GM19025 (cell line): Measurements from ENCODE around the gene SLC30A1.
A peak's percentile ranks its signal among the peaks of the same experiment; 100 is the strongest.
"Not testable (repeated sequence)": the region's sequence is repeated elsewhere in the genome, so short reads cannot be mapped to it uniquely, and the experiment has no call there.

ENCODE experiments used
- ATAC-seq: cut with Tn5 transposase; IDR thresholded peaks from one replicate; pipeline ENCODE4 v1.9.1; 2021; ENCODE audit warnings: mild to moderate bottlenecking, low read depth, moderate library complexity; ENCODE audit not compliant: unreplicated experiment

SLC30A1 gene

GRCh38 chr1:211588711-211589110 lies 9.8 kb upstream of the SLC30A1 start:
- no peak for ATAC-seq

- ATAC-seq = no peak
Measured at GRCh38 chr1:211587123-211587522, 8.2 kb upstream of the SLC30A1 start.

- ATAC-seq = no peak
Measured at GRCh38 chr1:211586538-211586937, 7.6 kb upstream of the SLC30A1 start.

- no peak for ATAC-seq
Measured at GRCh38 chr1:211583011-211583992, 4.3 kb upstream of the SLC30A1 start.

DNA sequence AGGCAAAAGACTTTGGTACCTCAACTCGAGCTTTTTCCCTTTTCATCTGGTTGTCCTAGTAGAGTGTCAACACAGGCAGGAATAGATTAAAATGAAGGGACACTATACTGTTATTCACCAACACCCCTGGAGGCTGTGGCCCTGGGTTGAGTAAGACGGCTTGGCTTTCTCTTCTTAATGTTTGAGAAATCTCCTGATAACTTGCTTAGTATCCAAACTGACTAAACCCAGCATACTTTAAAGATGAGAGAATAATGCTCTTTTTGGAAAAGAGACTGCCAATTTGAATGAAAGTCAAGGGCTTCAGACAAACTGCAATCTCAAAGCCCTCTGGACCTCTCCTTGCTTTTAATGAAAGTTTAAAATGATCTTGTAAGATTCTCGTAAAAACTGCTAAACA lies 2.6 kb upstream of the SLC30A1 start:
- no peak for ATAC-seq

- ATAC-seq = no peak
Measured at GRCh38 chr1:211580303-211580687, 1.3 kb upstream of the SLC30A1 start.

- peak; percentile 38 for ATAC-seq
Measured at GRCh38 chr1:211579440-211580302, 710 bp upstream of the SLC30A1 start.

GRCh38 chr1:211577819-211578639 lies 932 bp downstream of the SLC30A1 start:
- peak; percentile 24 for ATAC-seq

GRCh38 chr1:211577277-211577818 lies 1.6 kb downstream of the SLC30A1 start:
- no peak for ATAC-seq

DNA sequence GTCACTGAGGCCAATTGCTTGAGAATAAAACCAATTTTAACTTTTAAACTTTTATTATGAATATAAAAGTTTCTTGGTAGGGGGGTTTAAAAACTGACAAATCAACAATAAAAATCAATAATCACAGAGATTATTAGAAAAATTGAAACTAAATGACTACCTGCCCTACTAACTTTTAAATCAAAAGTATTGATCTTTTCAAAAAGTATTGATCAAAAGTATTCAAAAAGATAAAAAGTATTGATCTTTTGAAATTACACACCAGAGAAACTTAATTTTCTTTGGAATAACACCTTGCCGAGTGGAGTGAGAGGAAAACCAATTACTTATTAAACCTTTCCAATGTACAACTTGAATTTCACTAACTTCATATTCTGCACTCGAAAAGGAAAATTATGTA lies 2.2 kb downstream of the SLC30A1 start:
- no peak for ATAC-seq

- no peak for ATAC-seq
Measured at GRCh38 chr1:211574705-211575104, 4.3 kb downstream of the SLC30A1 start.

GRCh38 chr1:211571998-211572397 lies 7.0 kb downstream of the SLC30A1 start:
- no peak for ATAC-seq

DNA sequence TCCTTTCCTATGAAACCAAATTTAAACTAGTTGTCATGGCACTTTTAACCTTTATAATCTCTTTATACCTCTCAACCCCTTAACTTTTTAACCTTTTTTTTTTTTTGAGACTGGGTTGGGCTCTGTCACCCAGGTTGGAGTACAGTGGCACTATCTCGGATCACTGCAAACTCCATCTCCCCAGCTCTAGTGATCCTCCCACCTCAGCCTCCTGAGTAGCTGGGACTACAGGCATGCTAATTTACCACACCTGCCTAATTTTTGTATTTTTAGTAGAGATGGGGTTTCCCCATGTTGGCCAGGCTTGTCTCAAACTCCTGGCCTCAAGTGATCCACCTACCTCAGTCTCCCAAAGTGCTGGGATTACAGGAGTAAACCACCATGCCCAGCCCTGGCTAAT lies 8.6 kb downstream of the SLC30A1 start:
- ATAC-seq = not testable (repeated sequence)

DNA sequence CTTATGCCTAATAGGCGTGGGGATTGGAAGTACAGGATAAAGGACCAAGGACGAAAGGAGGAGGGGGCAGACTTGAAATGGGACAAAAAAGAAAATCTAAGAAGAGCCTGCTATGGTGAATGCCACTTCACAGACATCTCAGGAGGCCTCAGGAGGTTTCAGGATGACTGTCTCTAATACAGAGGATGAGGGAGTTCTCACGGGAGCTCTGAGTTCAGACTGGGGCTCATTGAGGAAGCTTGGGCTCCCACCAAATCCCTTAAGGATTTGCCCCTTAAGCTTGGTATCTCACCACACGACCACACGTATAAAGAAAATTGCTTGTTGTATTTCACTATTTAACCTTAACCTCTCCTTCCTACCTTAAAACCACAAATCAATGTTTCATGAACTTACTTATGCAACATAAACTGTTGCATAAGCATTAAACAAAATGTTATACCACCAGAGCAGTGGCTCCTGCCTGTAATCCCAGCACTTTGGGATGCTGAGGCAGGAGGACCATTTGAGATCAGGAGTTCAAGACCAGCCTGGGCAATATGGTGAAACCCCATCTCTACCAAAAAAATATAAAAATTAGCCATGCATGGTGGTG lies 12.4 kb downstream of the SLC30A1 start:
- peak; percentile 82 for ATAC-seq

- no peak for ATAC-seq
Measured at GRCh38 chr1:211564084-211564483, 14.9 kb downstream of the SLC30A1 start.

- ATAC-seq = no peak
Measured at GRCh38 chr1:211559222-211560010, 19.5 kb downstream of the SLC30A1 start.

GRCh38 chr1:211557894-211558625 lies 20.9 kb downstream of the SLC30A1 start:
- no peak for ATAC-seq

DNA sequence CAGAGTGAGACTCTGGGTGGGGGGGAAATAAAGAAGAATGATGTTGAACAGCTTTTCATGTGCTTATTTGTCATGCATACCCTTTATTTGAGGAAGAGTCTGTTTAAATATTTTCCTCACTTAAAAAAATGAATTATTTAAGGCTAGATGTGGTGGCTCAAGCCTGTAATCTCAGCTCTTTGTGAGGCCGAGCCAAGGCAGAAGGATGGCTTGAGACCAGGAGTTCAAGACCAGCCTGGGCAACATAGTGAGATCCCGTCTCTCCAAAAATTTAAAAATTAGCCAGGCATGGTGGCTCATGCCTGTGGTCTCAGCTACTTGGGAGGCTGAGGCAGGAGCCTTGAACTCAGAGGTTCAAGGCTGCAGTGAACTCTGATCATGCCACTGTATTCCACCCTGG lies 25.4 kb downstream of the SLC30A1 start:
- no peak for ATAC-seq
